MM.1S (cell line): ENCODE data around the gene RD3L.

Source experiments
- CTCF ChIP-seq: fragments of 300-600 bp; sonication (generic); IDR thresholded peaks from 2 replicates; pipeline ENCODE4 v1.5.1; 2016; ENCODE audit warnings: antibody characterized with exemption, low read length, mixed read lengths
- EZH2 ChIP-seq: fragments of 300-600 bp; sonication (generic); optimal IDR thresholded peaks from 2 replicates; pipeline ENCODE3; 2017; ENCODE audit warnings: low read depth, mild to moderate bottlenecking, antibody characterized with exemption, low read length, mixed read lengths

- TF ChIP-seq CTCF (no peak), EZH2 (no peak)
Observed at GRCh38 chr14:103908580-103908979, 33.7 kb downstream of the RD3L start.
